H9 (cell line): ENCODE data around the gene SMARCAL1. TPM values are rescaled to one million over a fixed set of nuclear protein-coding genes. Genes with fewer than 3 reads are reported as not detected.
A peak's percentile ranks its signal among the peaks of the same experiment; 100 is the strongest.

ENCODE experiments used
- DNase-seq: peaks from one replicate; pipeline ENCODE4 v3.0.0-alpha.2; 2017
- H2AFZ ChIP-seq: one replicate; pipeline ENCODE4 v1.6.1; 2013; ENCODE audit warnings: mild to moderate bottlenecking, low read length, control low read depth, moderate library complexity
- H2AK5ac ChIP-seq: 2 replicates; pipeline ENCODE4 v1.6.1; 2013; ENCODE audit warnings: low read length, control low read depth, mixed read lengths; ENCODE audit not compliant: insufficient read length
- H2BK120ac ChIP-seq: one replicate; pipeline ENCODE4 v1.6.1; 2013; ENCODE audit warnings: low read depth, mild to moderate bottlenecking, low read length, control low read depth, inconsistent platforms; ENCODE audit not compliant: poor library complexity, severe bottlenecking
- H2BK12ac ChIP-seq: 2 replicates; pipeline ENCODE4 v1.6.1; 2013; ENCODE audit warnings: low read length, control low read depth, mixed read lengths, low read depth; ENCODE audit not compliant: insufficient read length
- H2BK15ac ChIP-seq: 2 replicates; pipeline ENCODE4 v1.6.1; 2013; ENCODE audit warnings: low read depth, low read length, control low read depth
- H2BK20ac ChIP-seq: one replicate; pipeline ENCODE4 v1.6.1; 2013; ENCODE audit warnings: low read depth, mild to moderate bottlenecking, low read length, control low read depth, inconsistent platforms; ENCODE audit not compliant: poor library complexity, severe bottlenecking
- H2BK5ac ChIP-seq: 2 replicates; pipeline ENCODE4 v1.6.1; 2013; ENCODE audit warnings: low read length, control low read depth, mixed read lengths; ENCODE audit not compliant: insufficient read length
- H3K14ac ChIP-seq: 2 replicates; pipeline ENCODE4 v1.6.1; 2013; ENCODE audit warnings: low read length, control low read depth; ENCODE audit not compliant: insufficient read depth
- H3K18ac ChIP-seq: 2 replicates; pipeline ENCODE4 v1.6.1; 2013; ENCODE audit warnings: low read depth, mild to moderate bottlenecking, mixed read lengths, low read length, control low read depth; ENCODE audit not compliant: insufficient read length
- H3K23ac ChIP-seq: 2 replicates; pipeline ENCODE4 v1.6.1; 2013; ENCODE audit warnings: low read length, control low read depth, mixed read lengths, low read depth; ENCODE audit not compliant: insufficient read length
- H3K23me2 ChIP-seq: 2 replicates; pipeline ENCODE4 v1.6.1; 2013; ENCODE audit warnings: low read depth, mild to moderate bottlenecking, mixed read lengths, low read length, control low read depth; ENCODE audit not compliant: insufficient read length, poor library complexity, severe bottlenecking
- H3K27ac ChIP-seq: 2 replicates; pipeline ENCODE4 v1.5.1; 2013; ENCODE audit warnings: low read length, control low read depth, mixed read lengths, low read depth; ENCODE audit not compliant: insufficient read length
- H3K27me3 ChIP-seq: 2 replicates; pipeline ENCODE4 v1.6.1; 2013; ENCODE audit warnings: low read length, control low read depth, inconsistent platforms; ENCODE audit not compliant: insufficient read depth
- H3K4ac ChIP-seq: 2 replicates; pipeline ENCODE4 v1.6.1; 2013; ENCODE audit warnings: low read depth, mild to moderate bottlenecking, control low read depth, inconsistent platforms, low read length, moderate library complexity
- H3K4me1 ChIP-seq: 2 replicates; pipeline ENCODE4 v1.6.1; 2013; ENCODE audit warnings: low read length, control low read depth, inconsistent platforms; ENCODE audit not compliant: insufficient read depth
- H3K4me2 ChIP-seq: 2 replicates; pipeline ENCODE4 v1.6.1; 2013; ENCODE audit warnings: low read length, control low read depth, mixed read lengths; ENCODE audit not compliant: insufficient read length, insufficient read depth
- H3K56ac ChIP-seq: 2 replicates; pipeline ENCODE4 v1.6.1; 2013; ENCODE audit warnings: low read depth, mild to moderate bottlenecking, mixed read lengths, low read length, control low read depth; ENCODE audit not compliant: insufficient read length
- H3K79me1 ChIP-seq: 2 replicates; pipeline ENCODE4 v1.6.1; 2013; ENCODE audit warnings: low read depth, mild to moderate bottlenecking, moderate library complexity, low read length, control low read depth, inconsistent platforms; ENCODE audit not compliant: insufficient read depth, poor library complexity, severe bottlenecking
- H3K79me2 ChIP-seq: 2 replicates; pipeline ENCODE4 v1.6.1; 2013; ENCODE audit warnings: low read length, control low read depth, inconsistent platforms; ENCODE audit not compliant: insufficient read depth
- H3K9ac ChIP-seq: 2 replicates; pipeline ENCODE4 v1.6.1; 2013; ENCODE audit warnings: low read length, control low read depth, mixed read lengths; ENCODE audit not compliant: insufficient read length; ENCODE audit errors: extremely low read depth
- H3K9me3 ChIP-seq: one replicate; pipeline ENCODE4 v1.6.1; 2013; ENCODE audit warnings: low read depth, low read length, inconsistent platforms; ENCODE audit not compliant: control insufficient read depth
- H3T11ph ChIP-seq: one replicate; pipeline ENCODE4 v1.6.1; 2013; ENCODE audit warnings: mild to moderate bottlenecking, low read length, control low read depth, inconsistent platforms
- H4K20me1 ChIP-seq: one replicate; pipeline ENCODE4 v1.6.1; 2013; ENCODE audit not compliant: control insufficient read depth, insufficient read length, insufficient read depth
- H4K5ac ChIP-seq: 2 replicates; pipeline ENCODE4 v1.6.1; 2013; ENCODE audit warnings: low read depth, mild to moderate bottlenecking, mixed read lengths, low read length, control low read depth; ENCODE audit not compliant: insufficient read length
- H4K8ac ChIP-seq: replicated peaks from 2 replicates; pipeline ENCODE4 v1.6.1; 2013; ENCODE audit warnings: low read length, control low read depth, mixed read lengths, low read depth; ENCODE audit not compliant: insufficient read length
- H4K91ac ChIP-seq: 2 replicates; pipeline ENCODE4 v1.6.1; 2013; ENCODE audit warnings: low read depth, mild to moderate bottlenecking, moderate library complexity, mixed read lengths, low read length, control low read depth; ENCODE audit not compliant: insufficient read length
- H3K27ac Mint-ChIP-seq, 3 experiments: 2 replicates in 2 of 3; 3 replicates in 1 of 3; pipeline ENCODE4 v1.8.0; 2020 to 2021; ENCODE audit warnings: mixed read lengths in 3 of 3, mild to moderate bottlenecking in 1 of 3, moderate library complexity in 1 of 3
- H3K27me3 Mint-ChIP-seq: 2 replicates; pipeline ENCODE4 v1.8.0; 2021; ENCODE audit warnings: low read depth, mild to moderate bottlenecking, moderate library complexity, mixed read lengths
- H3K36me3 Mint-ChIP-seq, 3 experiments: 2 replicates in 2 of 3; 3 replicates in 1 of 3; pipeline ENCODE4 v1.8.0; 2020 to 2021; ENCODE audit warnings: low read depth in 3 of 3, mixed read lengths in 3 of 3; ENCODE audit not compliant: insufficient read depth in 1 of 3
- H3K4me1 Mint-ChIP-seq, 2 experiments: 2 replicates each; pipeline ENCODE4 v1.8.0; 2020; ENCODE audit warnings: mixed read lengths in 2 of 2
- H3K4me3 Mint-ChIP-seq, 2 experiments: 2 replicates in 1 of 2; 3 replicates in 1 of 2; pipeline ENCODE4 v1.8.0; 2020 to 2021; ENCODE audit warnings: mild to moderate bottlenecking in 2 of 2, mixed read lengths in 2 of 2, moderate library complexity in 1 of 2
- H3K9me3 Mint-ChIP-seq, 2 experiments: 2 replicates in 1 of 2; 3 replicates in 1 of 2; pipeline ENCODE4 v1.8.0; 2020; ENCODE audit warnings: mild to moderate bottlenecking in 2 of 2, mixed read lengths in 2 of 2, moderate library complexity in 1 of 2
- CTCF ChIP-seq: fragments of 200-600 bp; sonication (generic); conservative IDR thresholded peaks from 3 replicates; pipeline ENCODE4 v1.8.0; 2021; ENCODE audit warnings: antibody characterized with exemption, mild to moderate bottlenecking
- WGBS: extraction: QIAGEN DNeasy Blood & Tissue Kit; methylation state at CpG from one replicate; pipeline ENCODE4 v1.1.7; 2013; ENCODE audit warnings: missing lambda C conversion rate, low lambda C conversion rate, mixed read lengths; ENCODE audit not compliant: insufficient read length; ENCODE audit errors: extremely low coverage; 5-methylcytosine and 5-hydroxymethylcytosine counted together
- total RNA-seq: library from RNA; stranded (reverse); gene quantifications from 2 replicates; pipeline ENCODE4 v1.2.1, GENCODE V29; 2021

The SMARCAL1 gene
- total RNA-seq, 1 experiment from 2014 or later: 16.5 TPM

GRCh38 chr2:216498379-216499352 lies 86.4 kb downstream of the SMARCAL1 start, which contains the start of gene RPL37A:
Gene RPL37A (plus strand): TSS chr2:216498844. CDS start chr2:216498875, 31 bp downstream.
- Histone ChIP-seq H2BK5ac (peak within 1 kb of the TSS; percentile 76), H3T11ph (no peak within 1 kb of the TSS), H3K14ac (peak within 1 kb of the TSS; percentile 93), H3K9me3 (no peaks in the 10 kb centered on the region), H3K79me2 (peaks cover 13% of the 10 kb centered on the region; the same call in 1 of the 2 replicates), H3K27ac (peak within 1 kb of the TSS; percentile 19), H3K27me3 (no peaks in the 10 kb centered on the region), H2BK12ac (no peak within 1 kb of the TSS), H3K4me2 (peak within 1 kb of the TSS; percentile 96), H4K20me1 (no peaks in the 10 kb centered on the region), H3K4me1 (peaks cover 3% of the 10 kb centered on the region; the same call in 1 of the 2 replicates), H3K79me1 (peaks cover 6% of the 10 kb centered on the region), H2AK5ac (no peak within 1 kb of the TSS), H2AFZ (peak within 1 kb of the TSS; percentile 90), H3K18ac (peak within 1 kb of the TSS; percentile 82), H2BK20ac (no peak within 1 kb of the TSS), H4K8ac (peak within 1 kb of the TSS; percentile 81), H2BK15ac (no peak within 1 kb of the TSS), H4K5ac (peak within 1 kb of the TSS; percentile 86), H3K9ac (peak within 1 kb of the TSS; percentile 100), H3K23me2 (peaks cover 7% of the 10 kb centered on the region), H2BK120ac (no peak within 1 kb of the TSS), H3K56ac (peak within 1 kb of the TSS; percentile 77), H3K4ac (no peak within 1 kb of the TSS; the same call in 1 of the 2 replicates), H4K91ac (no peak within 1 kb of the TSS), H3K23ac (peak within 1 kb of the TSS; percentile 83)
- Mint-ChIP-seq H3K9me3 (peaks cover 1 to 3% of the 10 kb centered on the region in 2 experiments; a peak in 1 of 5 replicates), H3K4me3 (peak within 1 kb of the TSS; percentile 95 to 98), H3K36me3 (peaks cover 43 to 50% (median 48%) of the 10 kb centered on the region in 3 experiments), H3K27ac (peak within 1 kb of the TSS; percentile 98 to 99 (median 98)), H3K4me1 (peaks cover 38 to 41% of the 10 kb centered on the region in 2 experiments), H3K27me3 (no peaks in the 10 kb centered on the region)
- no CpG with 5 or more reads among the region's 54 CpGs for WGBS
- TF ChIP-seq CTCF: no peak
- peak; percentile 93 for DNase-seq
